GM21576 (cell line): ENCODE data around the gene CPSF3.

ENCODE experiments used
- ATAC-seq: cut with Tn5 transposase; IDR thresholded peaks from one replicate; pipeline ENCODE4 v1.9.1; 2021; ENCODE audit warnings: mild to moderate bottlenecking, moderate library complexity; ENCODE audit not compliant: unreplicated experiment

The CPSF3 gene

GRCh38 chr2:9423100-9423921 lies at the start of gene CPSF3, which contains the start of gene ITGB1BP1:
Gene CPSF3, plus strand, starts transcription at chr2:9423654. Its CDS starts 120 bp downstream, at chr2:9423774.
Gene ITGB1BP1, minus strand, starts transcription at chr2:9423528. Its CDS starts 4,831 bp downstream, at chr2:9418697.
- ATAC-seq = peak; percentile 79

- no peak for ATAC-seq
Measured at GRCh38 chr2:9374071-9374730, 49.3 kb upstream of the CPSF3 start.

- ATAC-seq = no peak
Measured at GRCh38 chr2:9375857-9376428, 47.5 kb upstream of the CPSF3 start.

GRCh38 chr2:9377461-9378097 lies 45.9 kb upstream of the CPSF3 start:
- ATAC-seq = no peak

DNA sequence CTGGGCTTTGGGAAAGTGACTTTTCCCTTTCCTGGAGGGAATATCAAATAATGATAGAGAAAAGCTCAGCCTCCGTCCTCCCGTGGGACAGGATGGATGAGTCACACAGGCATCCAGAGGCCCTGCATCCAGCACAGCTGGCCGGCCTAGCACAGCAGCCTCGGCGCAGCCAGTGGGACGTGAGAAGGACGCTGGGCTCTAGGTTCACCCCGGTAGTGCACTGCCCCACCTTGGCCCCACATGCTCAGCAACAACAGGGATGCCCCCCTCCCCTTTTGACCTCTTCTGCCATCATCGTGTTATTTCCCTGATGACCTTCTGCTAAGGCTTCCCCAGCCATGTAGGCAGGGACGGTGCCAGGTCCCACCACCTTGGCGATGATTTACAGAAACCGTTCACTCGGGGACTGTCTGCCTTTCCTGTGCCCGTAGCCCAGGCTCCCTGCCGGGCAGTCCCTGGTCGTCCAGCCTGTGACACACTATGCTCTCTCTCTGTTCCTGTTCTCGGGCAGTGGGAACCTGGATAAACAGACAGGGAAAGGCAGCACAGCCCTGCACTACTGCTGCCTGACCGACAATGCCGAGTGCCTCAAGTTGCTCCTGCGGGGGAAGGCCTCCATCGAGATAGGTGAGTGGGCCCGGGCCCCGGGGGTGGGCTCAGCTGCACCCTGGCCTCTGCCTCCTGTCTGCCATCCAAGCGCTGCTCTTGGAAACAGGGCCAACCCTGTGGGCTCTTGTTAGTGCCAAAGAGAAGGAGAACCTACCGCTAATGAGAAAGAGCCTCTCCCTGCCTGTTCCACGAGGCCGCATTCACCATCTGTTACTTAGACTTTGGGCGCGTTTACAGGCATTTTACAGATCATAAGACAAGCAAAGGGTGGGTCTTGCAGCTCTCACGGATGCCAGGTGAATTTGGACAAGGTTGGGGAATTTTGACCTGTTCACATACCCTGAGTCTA lies 44.7 kb upstream of the CPSF3 start:
- ATAC-seq = no peak

- ATAC-seq = no peak
Measured at GRCh38 chr2:9379391-9379755, 44.1 kb upstream of the CPSF3 start.

- no peak for ATAC-seq
Measured at GRCh38 chr2:9380702-9381628, 42.5 kb upstream of the CPSF3 start.

DNA sequence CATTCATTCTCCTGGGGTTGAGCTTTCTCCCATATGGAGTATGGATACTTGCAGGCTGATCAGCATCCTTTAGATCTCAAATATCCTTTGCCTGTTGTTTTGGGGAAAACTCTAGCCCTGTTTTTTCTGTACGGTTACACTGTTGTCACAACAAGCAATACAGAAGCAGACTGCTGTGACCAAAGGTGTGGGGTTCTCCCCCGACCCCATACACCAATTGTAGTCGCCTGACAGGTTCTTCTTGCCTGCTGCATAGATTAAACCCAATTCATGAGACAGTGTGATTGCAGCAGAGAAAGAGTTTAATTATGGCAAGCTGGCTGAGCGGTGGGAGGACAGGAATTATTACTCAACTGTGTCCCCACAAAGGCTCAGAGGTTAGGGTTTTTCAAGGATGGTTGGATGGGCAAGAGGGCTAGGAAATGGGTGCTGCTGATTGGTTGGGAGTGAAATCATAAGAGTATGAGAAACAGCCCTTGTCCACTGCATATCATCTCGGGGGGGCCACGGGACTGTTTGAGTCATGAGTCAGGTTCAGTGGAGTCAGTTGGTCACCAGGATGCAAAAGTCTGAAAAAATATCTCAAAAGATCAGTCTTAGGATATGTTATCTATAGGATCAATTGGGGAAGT lies 40.7 kb upstream of the CPSF3 start:
- no peak for ATAC-seq

DNA sequence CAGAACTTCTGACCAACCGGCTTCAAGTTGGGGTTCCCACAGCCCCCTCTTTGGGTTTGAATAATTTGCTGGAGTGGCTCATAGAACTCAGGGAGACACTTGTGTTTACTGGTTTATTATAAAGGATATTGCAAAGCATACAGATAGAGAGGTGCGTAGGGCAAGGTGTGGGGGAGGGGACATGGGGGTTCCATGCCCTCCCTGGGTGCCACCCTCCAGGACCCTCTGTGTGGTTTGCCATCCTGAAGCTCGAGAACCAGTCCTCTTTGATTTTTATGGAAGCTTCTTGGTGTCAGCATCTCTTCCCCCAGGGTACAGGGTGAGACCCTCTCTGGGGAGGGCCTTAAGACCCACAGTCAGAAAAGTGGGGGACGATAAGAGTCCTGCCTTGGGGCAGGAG lies 38.9 kb upstream of the CPSF3 start:
- no peak for ATAC-seq

DNA sequence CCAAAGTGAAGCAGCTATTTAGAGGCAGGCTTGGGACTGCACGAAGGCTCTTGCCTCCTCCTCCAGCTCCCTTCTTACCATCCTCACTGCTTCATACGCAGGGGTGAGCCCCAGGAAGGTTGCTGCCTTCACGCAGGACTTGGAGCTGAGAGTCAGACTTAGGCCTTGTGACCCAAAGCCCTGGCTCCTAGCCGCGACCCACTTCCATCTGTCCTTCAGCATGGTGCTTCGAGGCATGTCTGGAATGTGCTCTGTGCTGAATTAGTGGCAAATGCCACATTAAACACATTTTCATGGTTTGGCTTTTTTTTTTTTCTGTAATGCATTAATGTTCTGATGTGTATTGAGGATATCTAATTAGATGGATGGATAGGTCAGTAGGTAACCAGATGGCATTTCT lies 37.6 kb upstream of the CPSF3 start:
- no peak for ATAC-seq

- ATAC-seq = no peak
Measured at GRCh38 chr2:9388199-9388681, 35.2 kb upstream of the CPSF3 start.

DNA sequence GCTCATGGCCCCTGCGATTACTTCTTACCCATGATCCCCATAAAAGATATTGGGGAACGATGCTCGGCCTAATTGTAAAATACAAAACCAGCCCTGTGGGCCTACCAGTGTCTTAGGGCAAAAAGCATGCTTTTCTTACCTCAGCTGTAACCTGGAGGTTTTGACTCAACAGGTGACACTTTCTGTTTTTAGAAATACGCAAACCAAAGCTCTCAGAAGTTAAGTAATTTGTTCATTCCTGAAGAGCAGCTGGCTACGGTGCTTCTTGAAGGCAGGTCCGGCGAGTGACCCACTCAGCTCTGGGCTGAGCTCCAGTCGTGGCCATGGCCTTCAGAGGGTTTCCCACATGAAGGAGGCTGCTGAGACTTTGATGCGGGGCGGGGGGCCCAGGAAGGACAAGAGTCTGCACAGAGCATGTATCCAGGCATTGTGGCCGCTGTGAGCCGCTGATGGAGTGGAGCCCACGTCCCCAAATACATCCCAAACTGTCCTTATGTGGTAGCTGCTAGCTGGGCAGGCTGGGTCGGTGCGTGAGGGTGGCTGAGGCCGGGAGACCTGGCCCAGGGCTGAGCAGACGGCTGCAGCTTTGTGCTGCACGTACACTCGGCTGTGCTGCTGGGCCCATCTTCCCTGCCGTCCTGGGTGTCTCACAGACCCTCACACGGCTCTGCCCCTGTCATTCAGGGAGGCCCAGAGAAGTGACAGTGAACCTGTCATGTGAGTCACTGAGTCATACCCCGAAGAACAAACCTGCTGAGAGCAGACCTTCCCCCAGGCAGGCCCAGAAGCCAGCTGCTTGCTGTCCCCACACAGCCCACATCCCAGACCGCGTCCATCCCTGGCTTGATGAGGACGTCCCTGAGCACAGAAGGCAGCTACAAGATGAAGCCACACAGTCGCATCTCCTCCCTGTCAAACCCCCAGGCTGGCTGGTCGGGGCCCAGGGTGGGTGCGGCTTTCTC lies 34.2 kb upstream of the CPSF3 start:
- no peak for ATAC-seq

GRCh38 chr2:9390151-9390850 lies 33.2 kb upstream of the CPSF3 start:
- ATAC-seq = no peak

DNA sequence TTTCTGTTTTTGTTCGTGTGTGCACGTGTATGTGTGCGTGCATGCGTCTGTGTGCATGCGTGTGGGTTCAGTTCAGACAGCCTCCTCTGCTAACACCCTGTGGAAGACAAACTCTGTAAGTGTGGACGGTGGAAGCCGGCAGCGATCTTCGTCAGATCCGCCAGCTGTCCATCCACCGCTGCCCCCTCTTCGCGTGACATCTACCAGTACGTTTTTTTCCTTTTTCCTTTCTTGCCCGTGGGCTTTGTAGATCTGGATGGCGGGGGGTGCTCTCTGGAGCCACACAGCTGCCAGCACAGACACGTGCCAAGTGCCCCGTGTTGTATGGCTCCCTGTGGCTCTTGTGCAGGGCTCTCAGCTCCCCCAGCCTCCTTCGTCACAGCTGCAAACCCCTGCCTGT lies 32.5 kb upstream of the CPSF3 start:
- no peak for ATAC-seq

DNA sequence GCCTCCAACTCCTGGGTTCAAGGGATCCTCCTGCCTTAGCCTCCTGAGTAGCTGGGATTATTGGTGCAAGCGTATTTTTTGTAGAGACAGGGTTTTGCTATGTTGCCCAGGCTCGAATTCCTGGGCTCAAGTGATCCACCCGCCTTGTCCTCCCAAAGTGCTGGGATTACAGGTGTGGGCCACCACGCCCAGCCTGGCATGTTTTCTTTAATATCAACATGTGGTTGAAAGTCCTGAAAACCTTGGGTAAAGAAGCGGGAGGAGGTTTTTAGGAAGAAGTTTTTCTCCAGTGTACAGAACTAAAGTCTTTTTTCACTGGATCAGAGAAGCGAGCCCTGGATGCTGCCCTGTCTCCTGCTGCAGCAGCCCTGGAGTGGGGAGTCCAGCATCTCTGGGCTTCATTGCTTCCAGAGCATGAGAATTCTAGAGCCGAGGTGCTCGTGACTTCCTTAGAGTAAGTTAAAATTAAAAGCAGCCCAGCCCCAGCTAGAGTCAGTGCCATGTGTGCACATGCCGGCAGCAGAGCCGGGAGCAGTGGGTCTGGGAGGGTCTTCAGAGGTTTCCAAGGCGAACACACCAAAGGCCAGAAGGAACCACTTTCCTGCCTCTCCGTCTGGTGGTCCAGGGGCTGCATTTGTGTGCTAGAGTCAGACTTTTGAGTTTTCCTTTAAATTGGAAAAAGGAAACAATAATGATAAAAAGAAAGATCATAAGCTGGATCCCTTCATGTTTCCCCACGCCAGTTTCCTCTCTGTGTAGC lies 31.3 kb upstream of the CPSF3 start:
- ATAC-seq = no peak
